NCI-H446 (cell line): ENCODE data around the gene GALNT2.
A peak's percentile ranks its signal among the peaks of the same experiment; 100 is the strongest.

ENCODE experiments used
- DNase-seq, 2 experiments: peaks; one replicate each; lab custom pipeline; 2025; lab: John Stamatoyannopoulos, UW

The GALNT2 gene

DNA sequence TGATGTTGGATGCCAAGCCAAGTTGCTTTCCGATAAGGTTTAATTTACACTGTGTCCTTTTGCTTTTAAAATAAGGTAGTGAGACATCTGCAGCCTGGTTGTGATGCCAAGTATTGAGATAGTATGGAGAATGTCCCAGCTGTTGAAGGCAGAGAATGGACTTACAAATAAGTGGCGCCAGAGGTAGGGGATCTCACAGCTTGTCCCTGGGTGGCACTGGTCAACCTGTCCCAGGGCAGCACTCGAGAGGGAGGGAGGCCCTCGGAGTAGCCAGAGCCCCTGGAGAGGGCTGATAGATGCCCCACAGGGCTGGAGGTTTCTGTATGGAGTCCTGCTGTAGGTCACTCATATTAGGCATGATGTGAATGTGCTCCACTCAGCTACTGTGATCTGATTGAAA is 98.5 kb downstream of the GALNT2 start:
- DNase-seq = no peak

DNA sequence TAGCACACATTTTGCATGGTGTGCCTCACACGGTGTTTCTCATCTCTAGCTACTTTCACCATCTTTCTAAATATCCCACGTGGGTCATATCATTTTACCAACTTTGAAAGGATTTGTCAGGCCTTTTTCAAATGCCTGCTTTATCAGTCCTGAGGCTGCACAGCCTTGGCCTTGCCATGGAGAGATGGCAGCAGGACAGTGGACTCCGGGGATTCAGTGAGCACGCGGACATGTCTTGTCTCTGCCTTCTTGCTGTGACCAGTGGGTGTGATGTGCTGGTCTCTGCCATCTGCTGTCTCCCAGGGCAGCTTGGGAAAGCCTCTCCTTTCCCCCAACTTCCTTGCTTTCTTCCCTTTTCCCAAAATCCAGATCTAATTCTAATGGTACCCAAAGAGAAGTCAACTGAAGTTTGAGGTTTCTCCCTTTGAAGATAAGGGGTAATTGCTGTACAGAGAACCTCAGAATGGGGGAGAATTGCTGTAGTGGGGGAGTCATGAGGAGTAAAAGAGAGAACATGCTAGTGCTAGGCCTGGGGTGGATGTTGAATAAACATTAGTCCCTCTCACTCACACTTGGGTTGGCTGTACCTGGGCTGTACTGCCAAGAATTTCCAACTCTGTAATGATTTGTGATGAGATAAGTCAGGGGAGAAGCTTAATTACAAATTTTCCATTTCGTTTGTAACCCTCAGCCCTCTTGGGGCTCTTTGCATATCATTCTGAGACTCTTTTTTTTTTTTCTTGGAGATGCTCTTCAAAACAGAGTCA is 99.5 kb downstream of the GALNT2 start:
- no peak for DNase-seq

DNA sequence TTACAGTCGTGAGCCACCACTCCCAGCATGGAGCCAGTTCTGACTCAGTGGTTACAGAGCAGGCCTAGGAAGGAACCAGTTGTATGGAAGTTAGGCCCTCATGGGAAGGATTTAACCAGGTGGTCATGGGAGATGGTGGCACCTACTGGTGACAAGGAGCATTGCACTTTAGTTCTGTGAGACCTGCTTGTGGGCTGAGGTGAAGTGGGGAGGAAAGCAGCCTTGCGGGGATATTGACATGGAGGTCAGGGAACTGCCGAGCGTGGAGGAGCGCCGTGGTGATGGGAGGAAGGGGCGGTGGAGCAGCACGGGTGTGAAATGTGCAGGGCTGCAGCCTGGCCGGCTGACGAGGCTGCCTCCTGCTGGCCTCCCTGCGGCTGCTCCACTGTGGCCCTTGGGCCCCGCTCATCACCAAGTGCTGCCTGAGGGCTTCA is 100.4 kb downstream of the GALNT2 start:
- peak in 1 of 2 experiments; percentile 29 for DNase-seq

DNA sequence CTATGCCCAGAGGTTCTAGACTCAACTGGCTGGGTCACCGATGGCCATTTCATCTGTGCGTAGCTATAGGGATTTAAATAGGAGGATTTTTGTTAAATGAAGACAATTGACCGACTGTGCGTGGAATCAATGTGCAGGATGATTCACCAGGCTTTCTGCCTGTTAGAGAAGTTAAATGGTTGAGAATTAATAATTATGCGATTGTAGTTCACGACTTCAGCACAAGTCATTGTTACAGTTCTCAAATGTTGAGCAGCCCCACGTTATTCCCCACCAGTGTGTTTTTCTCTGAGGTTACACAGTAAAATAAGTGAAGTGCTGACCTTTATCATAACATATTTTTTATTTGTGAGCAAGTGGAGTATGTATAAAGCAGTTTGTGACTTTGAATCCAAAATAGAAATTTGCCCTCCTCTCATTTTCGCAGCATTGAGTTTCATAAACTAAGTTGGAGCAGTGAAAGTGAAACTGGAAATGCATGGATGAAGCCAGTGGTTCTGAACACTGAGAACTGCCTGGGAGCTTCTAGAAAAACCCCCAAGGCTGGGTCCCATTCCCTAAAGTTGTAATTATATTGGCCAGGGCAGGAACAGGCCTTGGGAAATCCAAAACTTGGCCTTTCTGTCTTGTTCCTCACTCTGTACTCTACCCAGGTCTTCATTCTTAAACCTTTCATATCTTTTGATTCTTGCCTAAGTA is 102.6 kb downstream of the GALNT2 start:
- DNase-seq = no peak

DNA sequence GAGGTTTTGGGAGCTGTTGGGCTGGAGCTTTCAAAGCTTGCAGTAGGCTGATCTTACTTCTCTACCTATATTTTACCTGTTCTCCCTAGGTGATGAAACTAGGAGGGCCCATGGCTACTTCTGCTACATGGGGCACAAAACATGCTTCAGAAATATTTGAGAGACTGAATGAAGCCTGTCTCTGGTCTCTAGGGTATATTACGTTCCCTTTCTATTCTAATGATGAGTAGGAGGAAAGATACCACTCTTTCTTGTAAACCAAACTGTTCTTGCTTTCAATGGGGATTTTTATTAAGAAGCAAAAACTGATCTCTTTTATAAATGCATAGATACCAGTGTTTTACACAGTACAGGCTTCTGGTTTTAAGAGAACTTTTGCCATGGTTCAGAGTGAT is 103.1 kb downstream of the GALNT2 start:
- DNase-seq = no peak

DNA sequence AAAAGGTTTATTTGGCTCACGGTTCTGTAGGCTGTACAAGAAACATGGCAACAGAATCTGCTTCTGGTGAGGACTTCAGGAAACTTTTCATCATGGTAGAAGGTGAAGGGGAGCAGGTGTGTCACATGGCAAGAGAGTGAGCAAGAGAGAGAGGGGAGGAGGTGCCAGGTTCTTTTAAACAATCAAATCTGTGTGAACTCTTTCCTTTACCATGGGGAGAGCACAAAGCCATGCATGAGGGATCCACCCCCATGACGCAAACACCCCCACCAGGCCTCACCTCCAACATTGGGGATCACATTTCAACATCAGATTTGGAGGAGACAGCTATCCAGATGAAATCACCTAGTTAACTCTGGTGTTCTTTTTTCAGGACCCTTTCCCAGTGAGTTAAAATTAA is 103.6 kb downstream of the GALNT2 start:
- DNase-seq = no peak

DNA sequence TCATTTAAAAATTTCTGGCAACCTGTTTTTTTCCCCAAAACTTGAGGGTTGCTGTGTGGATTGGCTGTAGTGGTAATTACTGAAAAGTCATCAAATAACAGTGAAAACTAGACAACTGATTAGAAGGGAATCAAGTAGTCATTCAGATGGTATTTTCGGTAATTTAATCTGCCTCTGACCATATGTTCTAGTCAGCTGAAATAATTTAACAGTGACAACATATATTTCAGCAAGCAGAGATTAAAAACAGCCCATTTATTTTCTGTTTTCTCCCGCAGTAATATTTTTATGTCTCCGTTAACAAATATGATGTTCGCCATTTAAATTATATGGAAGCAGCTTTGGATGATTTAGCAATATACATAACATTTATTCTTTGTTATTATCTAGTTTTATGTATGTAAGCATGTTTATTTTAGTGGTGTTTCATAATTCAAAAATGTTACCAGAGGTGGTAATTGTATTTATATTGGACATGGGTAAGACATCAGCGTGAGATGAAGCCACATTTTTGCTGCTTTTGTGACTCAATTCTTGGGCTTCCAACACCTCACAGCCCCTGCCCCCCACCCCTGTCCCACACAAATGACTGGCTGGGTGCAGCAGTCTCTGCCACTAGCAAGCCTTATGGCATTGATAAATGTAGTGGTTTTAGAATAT is 104.4 kb downstream of the GALNT2 start:
- peak in 1 of 2 experiments; percentile 7 for DNase-seq

DNA sequence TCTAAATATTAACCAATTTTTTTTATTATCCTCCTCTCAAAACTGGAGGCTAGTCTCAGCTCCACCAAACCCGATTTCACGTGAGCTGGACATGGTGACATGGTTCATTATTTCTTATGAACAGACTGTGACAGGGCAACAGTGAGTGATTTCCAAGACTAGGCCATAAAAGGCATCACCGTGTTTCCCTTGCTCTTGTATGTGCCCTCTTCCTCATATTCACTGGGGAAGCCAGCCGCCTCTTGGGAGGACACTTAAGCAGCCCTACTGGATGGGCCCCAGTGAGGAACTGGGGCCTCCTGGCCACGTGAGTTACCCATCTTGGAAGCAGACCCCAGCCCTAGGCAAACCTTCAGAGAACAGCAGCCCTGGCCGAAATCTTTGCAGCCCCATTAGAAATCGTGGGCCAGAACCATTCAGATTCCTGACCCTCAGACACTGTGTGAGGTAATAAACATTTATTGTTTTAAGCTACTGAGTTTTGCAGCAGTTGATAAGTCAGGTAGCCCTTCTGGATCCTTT is 105.0 kb downstream of the GALNT2 start:
- no peak for DNase-seq

DNA sequence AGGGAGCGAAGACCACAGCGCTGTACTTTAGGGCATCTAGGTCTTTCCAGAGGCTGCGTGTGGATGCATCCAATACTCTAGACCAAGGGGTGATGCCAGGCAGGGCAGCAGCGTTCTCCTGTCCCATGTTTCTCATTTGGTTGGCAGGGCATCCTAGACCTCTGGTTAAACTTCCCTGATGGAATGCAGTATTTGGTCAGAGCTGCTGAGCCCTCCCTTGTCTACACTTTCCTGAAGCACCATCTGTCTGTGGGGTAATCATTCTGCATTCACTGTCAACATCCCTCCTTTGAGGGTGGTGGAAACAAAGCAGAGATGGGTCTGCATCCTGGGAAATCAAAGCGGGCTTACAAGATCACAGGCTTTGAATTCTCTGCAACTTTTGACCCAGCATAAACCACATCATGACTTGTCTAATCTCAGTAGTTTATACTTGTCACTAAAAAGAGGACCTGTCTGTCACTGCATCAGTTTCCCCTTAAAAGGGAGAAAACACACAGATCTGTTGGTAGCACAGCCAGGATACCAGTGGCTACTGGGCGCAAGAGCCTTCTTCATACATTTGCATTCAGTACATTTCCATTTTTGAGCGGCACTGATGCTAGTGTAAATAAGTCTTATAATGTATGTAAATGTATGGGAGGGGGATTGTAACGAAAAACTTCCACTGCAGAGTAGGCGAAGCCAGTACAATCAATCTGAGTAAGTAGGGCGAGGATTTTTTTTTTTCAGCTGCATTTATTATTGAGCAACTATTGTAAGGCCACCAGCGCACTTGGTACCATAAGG is 106.3 kb downstream of the GALNT2 start:
- no peak for DNase-seq

DNA sequence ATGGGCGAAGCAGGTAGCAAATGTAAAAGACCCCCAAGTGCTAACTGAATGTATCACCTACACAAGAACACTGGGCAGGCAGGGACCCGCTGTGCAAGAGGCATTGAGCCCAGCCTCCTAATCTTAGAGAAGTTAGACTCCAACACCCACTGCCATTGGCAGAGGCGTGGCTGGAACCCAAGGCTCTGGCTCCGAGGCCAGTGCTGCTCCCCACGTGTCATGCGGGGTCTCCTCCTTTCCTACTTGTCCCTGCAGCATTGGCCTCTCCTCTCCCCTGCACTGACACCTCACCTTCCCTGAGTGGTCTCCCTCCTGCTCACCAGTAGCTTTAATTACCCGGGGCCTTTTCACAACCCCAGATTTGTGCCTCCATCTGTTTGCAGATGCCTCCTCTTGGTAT is 107.0 kb downstream of the GALNT2 start:
- DNase-seq = no peak

DNA sequence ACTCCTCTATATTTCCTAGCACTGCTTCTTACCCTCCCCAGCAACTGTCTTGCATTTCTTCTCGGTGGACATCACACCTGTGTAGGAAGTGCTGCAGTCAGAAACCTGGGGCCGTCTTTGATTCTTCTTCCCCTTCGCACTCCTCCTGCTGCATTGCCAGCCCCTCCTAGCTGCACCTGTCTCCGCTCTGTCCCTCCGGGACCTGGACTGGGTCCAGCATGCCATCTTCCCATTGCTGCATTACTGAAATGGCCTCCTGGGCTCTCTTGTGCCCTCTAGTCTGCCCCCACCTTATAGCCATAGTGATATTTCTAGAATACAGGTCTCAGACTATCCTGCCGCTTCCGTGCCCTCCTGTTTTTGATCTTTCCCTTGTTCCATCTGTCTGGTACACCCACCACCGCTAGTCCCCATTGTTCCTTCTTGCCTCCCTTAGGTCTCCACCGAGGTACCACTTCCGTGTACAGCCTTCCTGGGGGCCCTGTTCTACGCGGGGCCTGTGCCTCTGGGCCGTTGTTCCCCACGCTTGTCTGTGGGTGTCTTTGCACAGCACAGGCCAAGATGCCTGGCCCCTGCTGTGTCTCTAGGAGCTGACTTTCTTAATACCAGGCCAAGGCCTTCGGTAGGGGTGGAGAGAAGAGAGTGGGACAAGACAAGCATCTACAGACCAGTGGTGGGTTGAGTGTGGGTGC is 107.6 kb downstream of the GALNT2 start:
- no peak for DNase-seq

DNA sequence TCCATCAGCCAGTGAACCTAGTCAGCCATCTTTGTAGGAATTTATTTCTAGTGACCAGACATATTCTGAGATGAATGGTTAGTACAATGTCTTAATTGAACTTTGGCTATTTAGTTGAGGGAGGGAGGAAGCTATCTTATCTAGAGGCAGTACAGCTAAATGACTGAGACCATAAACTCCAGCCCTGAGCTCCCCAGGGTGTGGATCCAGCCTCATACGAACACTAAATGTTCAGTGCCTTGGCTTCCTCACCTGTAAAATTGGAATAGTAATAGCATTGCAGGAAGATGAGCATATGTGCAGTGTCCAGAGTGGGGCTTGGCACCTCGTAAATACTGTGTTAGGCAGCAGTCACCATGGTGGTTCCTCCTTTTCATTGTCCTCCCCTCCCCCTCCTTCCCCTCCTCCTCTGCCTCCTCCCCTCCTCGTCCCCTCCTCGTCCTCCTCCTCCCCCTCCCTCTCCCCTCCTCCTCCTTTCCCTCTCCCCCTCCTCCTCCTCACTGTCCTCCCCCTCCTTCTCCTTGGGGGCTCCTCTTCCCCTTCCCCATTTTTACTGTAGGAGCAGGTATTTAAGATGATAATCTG is 108.2 kb downstream of the GALNT2 start:
- DNase-seq = no peak

DNA sequence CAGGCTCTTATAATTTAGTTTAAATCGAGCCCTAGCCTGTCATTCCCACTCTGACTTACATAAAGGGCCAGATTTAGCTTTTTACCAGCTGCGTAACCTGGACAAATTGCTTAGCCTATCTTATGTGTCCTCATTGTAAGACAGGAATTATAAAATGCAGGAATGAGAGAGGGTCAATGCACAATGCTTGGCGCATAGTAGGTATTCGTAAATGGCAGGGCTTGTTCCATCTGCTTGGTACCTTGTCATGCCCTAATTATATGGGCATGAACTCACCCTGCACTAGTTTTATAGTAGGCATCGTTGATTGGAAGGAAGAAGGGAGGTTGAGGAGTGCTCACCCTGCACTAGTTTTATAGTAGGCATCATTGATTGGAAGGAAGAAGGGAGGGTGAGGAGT is 108.8 kb downstream of the GALNT2 start:
- DNase-seq = no peak

DNA sequence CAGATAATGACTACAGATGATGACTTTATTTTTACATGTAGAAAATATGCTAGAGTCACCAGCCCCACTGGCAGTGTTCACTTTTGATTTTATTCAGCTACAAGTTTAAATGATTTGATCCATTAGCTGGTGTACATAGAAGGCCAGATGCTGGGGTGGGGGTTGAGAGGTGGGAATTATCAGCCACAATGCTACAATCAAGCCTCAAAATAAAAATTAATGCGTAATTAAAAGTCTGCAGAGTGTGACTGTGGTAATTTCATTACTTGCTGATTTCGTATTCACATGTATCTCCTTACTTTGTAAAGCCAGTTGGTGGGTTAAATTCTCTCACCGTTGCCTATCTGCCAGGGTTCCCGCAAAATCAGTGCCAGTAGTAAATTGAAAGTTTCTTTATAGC is 109.3 kb downstream of the GALNT2 start:
- no peak for DNase-seq

DNA sequence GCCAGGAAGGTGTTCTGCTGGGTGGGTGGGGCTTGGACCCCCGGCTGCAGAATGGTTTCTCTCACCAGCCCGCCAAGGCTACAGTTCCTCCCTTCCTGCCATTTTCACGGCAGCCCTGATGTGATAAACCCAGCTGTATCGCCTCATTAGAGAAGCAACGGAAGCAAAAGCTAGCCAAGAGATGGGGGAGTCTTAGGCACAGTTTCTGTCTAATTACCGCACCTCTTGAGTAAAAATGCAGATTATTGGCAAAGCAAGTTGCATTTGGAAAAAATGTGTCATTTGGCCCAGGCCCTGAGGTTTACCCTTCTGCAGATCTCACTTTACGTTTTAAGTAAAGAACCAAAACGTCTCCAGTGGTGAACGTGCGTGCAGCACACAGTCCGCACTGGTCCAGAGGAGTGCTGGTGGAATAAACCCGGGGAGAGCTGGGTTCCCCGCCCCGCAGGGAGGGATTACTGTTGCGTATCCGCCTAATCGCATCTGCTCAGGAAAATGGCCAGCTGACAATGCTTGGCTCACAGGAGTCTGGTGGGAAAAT is 109.9 kb downstream of the GALNT2 start:
- peak; percentile 58 to 77 for DNase-seq

DNA sequence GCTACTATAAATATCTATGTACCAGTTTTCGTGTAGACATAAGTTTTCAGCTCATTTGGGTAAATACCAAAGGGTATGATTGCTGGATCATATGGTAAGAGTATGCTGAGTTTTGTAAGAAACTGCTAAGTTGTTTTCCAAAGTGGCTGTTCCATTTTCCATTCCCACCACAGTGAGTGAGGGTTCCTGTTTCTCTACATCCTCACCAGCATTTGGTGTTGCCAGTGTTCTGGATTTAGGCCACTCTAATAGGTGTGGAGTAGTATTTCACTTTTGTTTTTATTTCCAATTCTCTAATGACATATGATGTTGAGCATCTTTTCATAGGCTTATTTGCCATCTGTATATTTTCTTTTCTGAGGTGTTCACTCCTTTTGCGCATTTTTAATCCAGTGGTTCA is 112.2 kb downstream of the GALNT2 start:
- no peak for DNase-seq

DNA sequence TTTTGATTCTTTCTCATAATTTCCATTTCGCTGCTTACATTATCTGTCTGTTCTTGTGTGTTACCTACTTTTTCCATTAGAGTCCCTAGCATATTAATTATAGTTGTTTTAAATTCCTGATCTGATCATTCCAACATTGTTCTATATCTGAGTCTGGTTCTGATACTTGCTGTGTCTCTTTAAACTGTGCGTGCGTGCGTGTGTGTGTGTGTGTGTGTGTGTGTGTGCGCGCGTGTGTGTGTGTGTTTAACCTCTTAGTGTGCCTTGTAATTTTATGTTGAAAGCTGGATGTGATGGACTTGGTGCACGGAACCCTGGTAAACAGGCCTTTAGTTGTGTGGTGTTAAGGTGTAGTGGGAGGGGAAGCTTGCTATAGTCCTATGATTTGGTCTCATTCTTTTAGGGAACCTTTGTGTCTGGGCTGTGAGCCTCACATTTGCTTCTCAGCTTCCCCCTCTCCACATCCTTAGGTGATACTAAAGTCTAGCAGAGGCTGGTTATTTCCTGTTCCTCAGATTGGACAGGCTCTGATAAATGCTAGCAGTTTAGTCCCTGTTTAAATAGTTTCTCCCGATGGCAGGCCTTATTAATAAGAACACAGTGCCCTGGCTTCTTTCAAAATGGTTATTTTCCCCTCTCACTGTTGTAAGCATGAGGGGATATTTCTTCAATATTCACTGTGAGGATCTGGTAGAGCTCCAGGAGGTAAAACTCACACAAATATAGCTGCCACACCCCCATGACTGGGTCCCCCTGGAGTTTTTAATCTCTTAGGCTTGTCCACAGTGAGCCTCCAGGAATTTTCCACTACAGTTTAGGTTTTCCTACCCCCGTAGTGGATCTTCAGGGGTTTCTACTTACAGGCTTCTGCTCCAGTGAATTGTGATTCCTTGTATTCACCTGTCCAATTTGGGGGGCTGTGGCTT is 118.3 kb downstream of the GALNT2 start:
- no peak for DNase-seq

DNA sequence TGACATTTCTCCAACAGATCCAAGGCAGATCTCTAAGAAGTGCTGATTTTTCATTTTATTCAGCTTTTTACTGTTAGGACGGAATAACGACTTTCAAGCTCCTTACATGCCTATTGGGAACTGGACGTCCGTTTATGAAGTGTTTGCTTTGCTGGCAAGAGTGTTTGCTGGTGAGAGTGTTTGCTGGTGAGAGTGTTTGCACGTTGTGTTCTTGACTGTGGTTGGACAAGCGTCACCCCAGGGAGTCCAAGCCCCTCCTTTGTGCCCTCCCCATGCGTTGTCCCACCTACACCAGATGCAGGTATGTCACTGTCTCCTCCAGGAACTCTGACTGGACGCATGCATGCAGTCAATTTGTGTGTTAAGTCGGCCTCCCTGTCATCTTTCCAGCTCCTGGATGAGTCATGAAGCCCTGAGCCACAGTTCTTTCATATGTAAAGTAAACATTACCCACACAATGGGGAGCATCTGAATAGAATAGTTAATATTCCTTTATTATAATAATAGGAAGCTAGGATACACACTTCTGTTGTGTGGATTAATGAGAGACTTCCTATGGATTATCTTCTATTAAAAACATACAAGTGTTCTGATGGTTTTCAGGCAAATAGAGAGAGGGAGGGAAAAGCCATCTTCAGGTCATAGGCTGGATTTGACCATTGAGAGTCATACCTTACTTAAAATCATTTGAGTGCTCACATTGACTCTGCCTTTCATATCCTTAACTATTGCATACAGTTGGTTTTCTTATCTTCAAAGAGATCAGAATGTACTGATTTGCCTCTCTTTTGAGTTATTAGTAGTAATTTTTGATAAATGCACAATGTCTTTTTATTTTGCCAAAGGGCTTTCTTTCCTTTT is 119.2 kb downstream of the GALNT2 start:
- peak; percentile 7 to 62 for DNase-seq

DNA sequence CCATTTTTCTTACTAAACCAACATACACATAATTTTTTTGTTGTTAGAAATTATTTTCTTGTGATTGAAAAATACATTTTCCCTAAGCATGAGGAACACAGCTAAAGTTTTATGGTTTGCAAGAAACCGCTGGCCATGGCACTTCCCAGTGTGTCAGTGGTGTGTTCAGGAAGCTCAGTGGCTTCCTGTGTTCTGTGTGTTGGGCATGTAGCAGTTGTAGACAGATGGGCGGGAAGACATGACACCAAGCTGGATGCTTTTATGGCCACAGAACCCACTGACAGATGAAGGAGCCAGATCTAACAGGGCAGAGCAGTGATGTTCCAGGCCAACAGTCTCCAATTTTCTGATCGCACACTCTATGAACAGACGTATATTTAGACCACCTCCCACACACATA is 119.8 kb downstream of the GALNT2 start:
- DNase-seq = peak in 1 of 2 experiments; percentile 8
